Cardiac muscle cell (in vitro differentiated cells and primary cell): ENCODE measurements around the gene CNFN. TPM values are rescaled to one million over a fixed set of nuclear protein-coding genes. Genes with fewer than 3 reads are reported as not detected.

ENCODE experiments used
- DNase-seq, 2 donors: peaks; one replicate each; pipeline versions ENCODE4 v3.0.0 to v3.0.0-alpha.2; 2010 to 2017; ENCODE audit warnings: low read depth in 1 of 2, low spot score in 1 of 2
- H3K27ac ChIP-seq: fragments of 200-600 bp; sonication (generic); 2 replicates; pipeline ENCODE4 v1.5.1; 2016
- H3K27me3 ChIP-seq: fragments of 200-600 bp; sonication (generic); 2 replicates; pipeline ENCODE4 v1.6.0; 2016; ENCODE audit warnings: control low read depth
- H3K36me3 ChIP-seq: fragments of 200-600 bp; sonication (generic); 2 replicates; pipeline ENCODE4 v1.5.1; 2016; ENCODE audit warnings: control low read depth
- H3K4me1 ChIP-seq: fragments of 200-600 bp; sonication (generic); 2 replicates; pipeline ENCODE4 v1.8.1; 2017; ENCODE audit warnings: low read depth, mild to moderate bottlenecking, mixed run types
- H3K4me3 ChIP-seq: fragments of 200-600 bp; sonication (generic); 2 replicates; pipeline ENCODE4 v1.5.1; 2016; ENCODE audit warnings: mild to moderate bottlenecking
- H3K9me3 ChIP-seq: fragments of 200-600 bp; sonication (generic); 2 replicates; pipeline ENCODE4 v1.5.1; 2017; ENCODE audit warnings: low read depth, mild to moderate bottlenecking, control low read depth
- CTCF ChIP-seq: IDR thresholded peaks from 2 replicates; pipeline ENCODE4 v1.5.1; 2012; ENCODE audit warnings: low read depth, mild to moderate bottlenecking, low read length
- polyA plus RNA-seq: library from polyadenylated mRNA; unstranded; fragments of >200 nt; fragmentation: Nextera tagmentation; extraction: Ambion mirVana; gene quantifications from 2 replicates; pipeline ENCODE4 v1.2.1, GENCODE V29; 2016
- total RNA-seq: library from RNA; depleted of rRNA; stranded (reverse); fragments of >200 nt; gene quantifications from 2 replicates; pipeline ENCODE4 v1.2.3, GENCODE V29; 2016

The CNFN gene
- total and polyA plus RNA-seq, 2 experiments from 2014 or later = 0.95 to 7.1 TPM

- peaks cover 17% of the 10 kb centered on the region for H3K4me1 ChIP-seq
- TF ChIP-seq CTCF = no peak
- no peaks in the 10 kb centered on the region for H3K36me3 ChIP-seq
- H3K4me3 ChIP-seq = peak overlapping the region; percentile 69
- peak; percentile 96 to 97 for DNase-seq
- no peaks in the 10 kb centered on the region for H3K9me3 ChIP-seq
- H3K27ac ChIP-seq = peak overlapping the region; percentile 63
- H3K27me3 ChIP-seq = no peaks in the 10 kb centered on the region
Observed at GRCh38 chr19:42423462-42424344, 33.6 kb upstream of the CNFN start.

GRCh38 chr19:42422901-42423461 lies 32.9 kb upstream of the CNFN start:
- Histone ChIP-seq H3K4me1 (peaks cover 17% of the 10 kb centered on the region), H3K36me3 (no peaks in the 10 kb centered on the region), H3K27ac (no peak overlapping the region), H3K27me3 (no peaks in the 10 kb centered on the region), H3K9me3 (no peaks in the 10 kb centered on the region), H3K4me3 (peak overlapping the region; percentile 69)
- peak in 1 of 2 donors; percentile 53 for DNase-seq
- TF ChIP-seq CTCF = no peak

GRCh38 chr19:42422092-42422900 lies 32.2 kb upstream of the CNFN start:
- Histone ChIP-seq H3K27me3 (no peaks in the 10 kb centered on the region), H3K4me1 (peaks cover 17% of the 10 kb centered on the region), H3K36me3 (no peaks in the 10 kb centered on the region), H3K9me3 (no peaks in the 10 kb centered on the region), H3K4me3 (peak overlapping the region; percentile 69), H3K27ac (no peak overlapping the region)
- no peak for TF ChIP-seq CTCF
- DNase-seq = no peak

GRCh38 chr19:42421591-42422031 lies 31.5 kb upstream of the CNFN start:
- H3K36me3 ChIP-seq = no peaks in the 10 kb centered on the region
- H3K27ac ChIP-seq = no peak overlapping the region
- DNase-seq = no peak

More at GRCh38 chr19:42421591-42422031, 31.5 kb upstream of the CNFN start:
- TF ChIP-seq CTCF = no peak
- Histone ChIP-seq H3K4me1 (peaks cover 17% of the 10 kb centered on the region), H3K27me3 (no peaks in the 10 kb centered on the region), H3K4me3 (no peak overlapping the region), H3K9me3 (no peaks in the 10 kb centered on the region)
